IPS-11a (cell line): ENCODE data around the gene CFAP119.

ENCODE experiments used
- H3K4me3 ChIP-seq: one replicate; pipeline ENCODE4 v1.5.1; 2013; ENCODE audit warnings: low read depth, low read length, control low read depth

CFAP119 gene

DNA sequence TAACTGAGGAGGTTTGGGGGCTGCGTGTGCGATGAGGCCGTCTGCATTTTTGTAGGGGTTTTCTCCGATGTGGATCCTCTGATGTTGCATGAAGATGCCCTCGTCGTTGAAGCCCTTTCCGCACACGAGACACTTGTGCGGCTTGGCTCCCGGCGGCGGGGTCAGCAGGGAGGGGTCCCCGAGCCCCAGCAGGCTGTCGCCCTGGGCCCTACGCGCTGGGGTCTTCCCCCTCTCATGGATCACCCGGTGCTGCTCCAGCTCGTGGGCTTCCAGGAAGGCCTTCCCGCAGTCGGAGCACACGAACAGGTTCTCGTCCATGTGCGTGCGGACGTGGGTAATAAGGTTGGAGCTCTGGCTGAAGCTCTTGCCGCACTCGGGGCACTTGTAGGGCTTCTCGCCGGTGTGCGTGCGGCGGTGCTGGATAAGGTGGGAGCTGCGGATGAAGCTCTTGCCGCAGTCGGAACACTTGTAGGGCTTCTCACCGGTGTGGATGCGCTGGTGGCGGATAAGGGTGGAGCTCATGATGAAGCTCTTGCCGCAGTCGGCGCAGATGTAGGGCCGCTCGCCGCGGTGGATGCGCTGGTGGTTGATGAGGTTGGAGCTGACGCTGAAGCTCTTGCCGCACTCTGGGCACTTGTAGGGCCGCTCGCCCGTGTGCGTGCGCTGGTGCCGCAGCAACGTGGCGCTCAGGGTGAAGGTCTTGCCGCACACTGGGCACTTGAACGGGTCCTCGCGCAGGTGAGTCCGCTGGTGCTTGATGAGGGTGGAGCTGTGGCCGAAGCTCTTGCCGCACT is 20.8 kb upstream of the CFAP119 start:
- no peak overlapping the region for H3K4me3 ChIP-seq

DNA sequence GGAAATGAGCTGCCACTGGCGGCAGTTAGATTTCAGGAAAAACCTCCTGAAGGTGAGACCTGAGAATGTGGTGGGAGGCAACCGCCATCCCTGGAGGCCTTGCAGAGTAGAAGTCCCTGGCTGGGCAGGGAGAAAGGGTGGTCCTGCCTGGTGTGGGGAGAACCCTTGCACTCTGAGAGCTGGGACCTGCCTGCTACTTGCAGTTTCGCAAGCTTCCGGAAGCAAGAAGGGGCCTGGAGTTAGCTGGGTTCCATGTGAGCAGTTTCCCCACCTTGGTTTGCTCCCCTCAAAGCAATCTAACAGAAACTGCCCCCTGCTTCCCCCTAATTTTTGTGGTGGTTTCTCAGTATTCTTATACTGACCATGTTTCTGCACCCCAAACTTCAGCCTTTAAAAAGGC is 18.7 kb upstream of the CFAP119 start:
- no peak overlapping the region for H3K4me3 ChIP-seq

DNA sequence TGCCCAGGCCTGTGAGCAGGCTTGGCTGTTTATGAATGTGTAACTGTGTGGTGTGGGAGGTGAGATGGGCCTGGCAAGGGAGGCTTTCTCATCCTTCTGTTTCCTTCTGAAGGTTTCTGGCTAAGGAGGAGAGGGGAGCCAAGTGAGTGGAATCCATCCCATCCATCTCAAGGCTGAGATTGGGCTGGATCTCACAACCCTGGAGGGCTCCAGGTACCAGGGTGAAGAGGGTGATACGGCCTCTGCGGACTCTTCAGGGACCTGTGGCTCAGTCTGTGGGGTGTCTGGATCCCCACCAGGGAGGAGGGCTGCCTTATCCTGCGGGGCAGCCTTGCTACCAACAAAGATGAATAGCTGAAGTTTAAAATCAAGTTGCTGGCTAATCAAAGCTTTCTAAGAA is 18.2 kb upstream of the CFAP119 start:
- H3K4me3 ChIP-seq, result no peak overlapping the region

DNA sequence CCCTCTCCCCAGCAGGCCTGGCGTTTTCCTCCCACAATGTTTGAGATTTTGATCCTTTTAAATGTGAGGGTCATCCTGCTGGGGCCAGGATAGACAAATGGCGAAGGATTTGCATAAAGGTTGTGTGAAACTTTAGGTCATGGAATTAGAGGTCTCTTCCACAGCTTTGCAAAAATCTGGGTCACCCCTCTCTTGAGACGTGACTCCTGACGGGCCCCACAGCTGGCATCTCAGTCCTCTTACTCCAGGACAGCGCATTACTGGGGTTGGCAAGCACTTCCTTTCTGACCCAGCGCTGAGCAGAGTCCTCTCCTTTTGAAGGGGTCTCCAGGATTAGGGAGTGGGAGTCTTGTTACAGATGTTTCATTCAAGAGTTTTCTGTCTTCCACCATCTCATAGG is 17.7 kb upstream of the CFAP119 start:
- H3K4me3 ChIP-seq, result no peak overlapping the region

DNA sequence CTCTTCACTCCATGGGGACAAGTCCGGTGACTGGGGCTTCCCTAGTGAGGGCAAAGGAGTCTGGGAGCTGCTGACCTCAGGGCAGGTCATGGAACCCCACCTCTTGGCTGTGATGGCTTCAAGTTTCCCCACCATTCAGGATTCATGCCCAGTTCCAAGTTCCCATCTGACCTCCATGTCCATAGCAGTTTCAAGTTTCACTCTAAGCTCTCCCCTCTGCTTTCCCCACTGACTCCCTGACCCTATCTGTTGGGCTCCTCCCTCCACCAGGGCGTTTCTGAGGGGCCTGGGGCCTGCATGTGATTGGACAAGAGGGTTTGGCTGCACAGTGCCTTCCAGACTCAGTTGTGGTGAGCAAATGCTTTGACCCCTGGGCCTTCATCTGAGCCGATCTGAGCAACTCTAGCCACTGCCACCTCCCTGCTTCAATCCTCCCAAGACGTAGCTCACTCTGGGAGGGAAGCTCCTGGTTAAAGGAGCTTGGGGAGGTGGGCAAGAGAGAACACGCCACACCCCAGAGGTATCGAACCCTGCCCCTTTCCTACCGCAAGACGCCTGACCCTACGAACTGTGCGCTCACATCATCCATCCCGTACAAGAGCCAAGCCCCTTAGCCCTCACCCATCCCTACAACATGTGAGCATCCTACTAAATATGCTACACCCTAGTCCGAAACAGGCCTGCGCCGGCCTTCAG is 16.8 kb upstream of the CFAP119 start:
- H3K4me3 ChIP-seq, result no peak overlapping the region

DNA sequence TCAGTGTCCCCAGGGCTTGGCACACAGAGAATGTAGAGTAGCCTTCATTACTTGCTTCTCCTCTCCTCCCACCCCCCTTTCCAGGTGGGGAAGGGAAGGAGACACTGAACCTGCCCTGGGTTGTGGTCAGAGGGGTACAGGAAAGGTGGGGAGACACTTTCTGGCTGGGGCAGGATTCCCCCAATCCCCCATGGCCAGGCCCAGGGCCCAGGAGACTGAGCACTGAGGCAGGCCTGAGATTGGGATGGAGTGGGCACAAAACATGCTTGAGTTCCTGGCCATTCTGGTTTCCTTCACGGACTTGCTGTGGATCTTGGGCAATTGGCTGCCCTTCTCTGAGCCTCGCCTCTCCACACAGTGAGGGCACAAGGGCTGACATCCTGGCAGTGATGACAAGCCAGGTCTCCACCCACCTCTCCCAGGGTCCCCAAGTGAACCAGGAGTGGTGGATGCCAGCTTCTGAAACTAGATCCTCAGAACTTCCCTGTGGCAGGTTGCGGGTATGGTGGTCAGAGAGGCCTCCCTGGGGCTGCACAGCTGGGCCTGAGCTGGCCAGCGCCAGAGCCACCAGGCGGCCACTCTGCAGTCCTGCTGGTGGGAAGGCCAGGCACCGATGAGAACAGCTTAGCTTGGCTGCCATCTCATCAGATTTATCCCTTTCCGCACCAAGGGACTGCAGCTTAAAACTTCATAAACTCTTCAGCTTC is 15.9 kb upstream of the CFAP119 start:
- H3K4me3 ChIP-seq, result no peak overlapping the region

DNA sequence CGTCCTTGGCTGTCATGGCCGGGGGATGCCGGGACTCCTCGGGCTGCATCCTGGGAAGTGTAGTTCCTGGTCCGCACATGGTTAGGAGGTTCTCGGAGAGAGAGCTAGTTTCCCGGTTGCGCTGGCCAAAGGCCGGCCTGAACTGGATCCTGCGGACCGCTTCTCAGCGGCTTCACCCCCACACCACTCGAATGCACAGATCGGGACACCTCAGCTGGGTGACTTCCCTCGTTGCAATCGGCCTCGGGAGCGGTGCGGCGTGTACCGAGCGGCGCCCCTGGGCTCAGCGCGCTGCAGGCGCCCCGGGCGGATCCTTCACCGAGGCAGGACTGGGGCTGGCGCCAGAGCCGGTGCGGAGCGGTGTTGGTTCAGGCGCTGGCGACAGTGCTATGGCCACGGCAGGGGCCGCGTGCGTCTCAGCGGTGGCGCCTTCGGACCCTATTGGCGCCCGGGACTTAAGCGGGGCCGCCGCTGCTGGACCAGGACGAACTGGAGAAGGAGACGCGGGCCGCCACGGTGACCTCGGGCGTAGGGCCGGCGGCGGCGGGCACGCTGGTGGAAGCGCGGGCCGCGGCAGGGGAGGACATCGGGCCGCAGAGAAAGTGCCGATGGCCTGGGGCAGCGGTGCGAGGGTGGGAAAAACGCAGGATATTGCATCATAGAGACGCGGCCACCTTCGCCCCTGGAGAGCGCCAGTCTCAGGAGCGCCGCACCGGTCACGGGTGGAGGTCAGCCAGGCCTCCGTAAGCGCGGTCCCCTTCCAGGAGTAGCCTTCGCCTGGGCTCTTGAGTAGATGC is 13.7 kb upstream of the CFAP119 start:
- peak overlapping the region; percentile 88 for H3K4me3 ChIP-seq

DNA sequence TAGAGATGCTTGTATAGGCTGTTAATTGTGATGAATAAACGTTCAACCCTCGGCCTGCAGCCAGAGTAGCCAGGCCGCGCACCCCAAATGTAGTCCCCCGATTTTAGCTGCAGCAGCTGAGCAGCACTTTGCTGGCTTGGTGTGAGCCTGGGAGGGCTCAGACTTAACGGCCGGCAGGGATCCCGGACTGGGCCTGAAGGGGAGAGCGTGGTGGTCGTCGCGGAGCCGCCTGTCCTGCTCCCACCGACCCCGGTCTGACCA is 13.2 kb upstream of the CFAP119 start:
- H3K4me3 ChIP-seq, result peak overlapping the region; percentile 88

DNA sequence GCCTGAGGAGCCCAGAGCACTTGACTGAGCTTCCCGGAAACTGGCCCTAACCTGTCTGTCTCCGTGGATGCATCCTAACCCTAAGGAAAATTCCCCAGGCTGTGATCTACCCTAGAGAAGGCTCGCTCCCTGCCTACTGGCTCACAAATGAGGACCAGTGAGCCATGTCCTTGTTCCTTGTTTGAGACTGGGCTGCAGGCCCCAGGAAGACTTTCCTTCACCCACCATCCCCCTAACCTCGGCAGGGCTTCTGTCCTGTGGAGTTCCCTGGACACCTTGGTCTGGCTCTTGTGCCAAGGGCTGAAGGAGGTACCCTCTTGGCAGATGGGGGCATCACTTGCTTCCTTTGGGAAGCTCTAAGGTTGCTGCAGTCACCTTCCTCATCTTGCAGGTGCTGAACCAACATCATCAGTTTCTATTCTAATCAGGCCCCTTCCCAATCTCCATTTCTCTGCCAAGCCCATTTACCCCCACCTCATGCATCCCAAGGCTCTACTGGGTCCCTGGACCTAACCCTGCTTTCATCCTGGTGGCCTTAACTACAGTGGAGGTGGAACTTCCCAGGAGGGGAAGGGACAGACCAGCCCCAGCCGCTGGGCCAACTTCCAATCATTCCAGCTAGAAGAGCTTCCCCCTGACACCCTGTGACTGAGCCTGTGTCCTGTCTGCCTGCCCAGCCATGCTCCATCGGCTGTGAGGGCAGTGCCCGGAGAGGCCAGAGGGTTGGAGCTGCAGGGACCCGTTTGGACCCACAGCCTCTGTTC is 12.7 kb upstream of the CFAP119 start:
- H3K4me3 ChIP-seq, result no peak overlapping the region

DNA sequence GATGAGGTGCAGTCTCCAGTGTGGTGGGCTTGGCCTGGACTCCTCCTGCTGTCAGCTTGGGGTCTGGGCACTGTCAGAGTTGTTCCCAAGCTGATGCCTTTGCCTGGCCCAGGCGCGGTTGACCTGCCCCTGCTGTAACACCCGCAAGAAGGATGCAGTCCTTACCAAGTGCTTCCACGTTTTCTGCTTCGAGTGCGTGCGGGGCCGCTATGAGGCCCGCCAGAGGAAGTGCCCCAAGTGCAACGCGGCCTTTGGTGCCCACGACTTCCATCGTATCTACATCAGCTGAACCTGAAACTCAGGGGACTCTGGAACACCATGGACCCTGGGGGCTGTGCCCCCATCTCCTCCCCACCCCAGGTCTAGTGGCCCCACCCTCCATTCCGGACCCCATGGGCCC is 12.0 kb upstream of the CFAP119 start:
- H3K4me3 ChIP-seq, result no peak overlapping the region

DNA sequence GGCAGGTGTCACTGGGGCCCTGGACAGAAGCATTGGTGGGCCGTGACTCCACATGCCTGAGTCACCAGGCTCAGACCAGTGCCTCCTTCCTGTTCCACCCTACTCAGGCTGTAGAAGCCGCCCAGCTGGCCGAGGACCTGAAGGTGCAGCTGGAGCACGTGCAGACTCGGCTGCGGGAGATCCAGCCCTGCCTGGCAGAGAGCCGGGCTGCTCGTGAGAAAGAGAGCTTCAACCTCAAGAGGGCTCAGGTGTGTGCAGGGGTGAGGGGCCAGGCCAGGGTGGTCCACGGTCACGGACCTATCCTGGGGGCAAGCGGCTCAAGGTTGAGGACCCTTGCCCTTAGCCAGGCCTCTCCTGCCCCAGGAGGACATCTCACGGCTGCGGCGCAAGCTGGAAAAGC is 9.9 kb upstream of the CFAP119 start:
- no peak overlapping the region for H3K4me3 ChIP-seq

DNA sequence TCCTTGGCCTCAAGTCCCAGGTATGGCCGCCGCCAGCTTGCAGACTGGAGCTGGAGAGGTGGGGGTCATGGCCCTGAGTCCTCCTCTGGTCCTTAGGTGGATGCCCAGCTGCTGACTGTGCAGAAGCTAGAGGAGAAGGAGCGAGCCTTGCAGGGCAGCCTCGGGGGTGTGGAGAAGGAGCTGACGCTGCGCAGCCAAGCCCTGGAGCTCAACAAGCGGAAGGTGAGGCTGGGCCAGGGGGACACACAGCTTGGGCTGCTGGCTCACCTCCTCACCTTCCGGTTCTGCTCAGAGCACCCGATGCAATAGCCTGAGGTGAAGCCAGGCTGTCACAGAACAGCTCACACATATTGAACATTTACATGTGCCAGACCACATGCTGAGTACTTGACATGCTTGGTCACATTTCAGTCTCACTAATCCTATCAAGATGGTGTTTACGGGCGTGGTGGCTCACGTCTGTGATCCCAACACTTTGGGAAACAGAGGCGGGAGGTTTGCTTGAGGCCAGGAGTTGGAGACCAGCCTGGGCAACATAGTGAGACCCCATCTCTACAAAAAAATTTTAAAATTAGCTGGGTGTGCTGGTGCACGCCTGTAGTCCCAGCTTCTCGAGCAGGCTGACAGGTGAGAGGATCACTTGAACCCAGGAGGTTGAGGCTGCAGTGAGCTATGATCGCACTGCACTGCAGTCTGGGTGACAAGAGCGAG is 7.7 kb upstream of the CFAP119 start:
- H3K4me3 ChIP-seq, result no peak overlapping the region

DNA sequence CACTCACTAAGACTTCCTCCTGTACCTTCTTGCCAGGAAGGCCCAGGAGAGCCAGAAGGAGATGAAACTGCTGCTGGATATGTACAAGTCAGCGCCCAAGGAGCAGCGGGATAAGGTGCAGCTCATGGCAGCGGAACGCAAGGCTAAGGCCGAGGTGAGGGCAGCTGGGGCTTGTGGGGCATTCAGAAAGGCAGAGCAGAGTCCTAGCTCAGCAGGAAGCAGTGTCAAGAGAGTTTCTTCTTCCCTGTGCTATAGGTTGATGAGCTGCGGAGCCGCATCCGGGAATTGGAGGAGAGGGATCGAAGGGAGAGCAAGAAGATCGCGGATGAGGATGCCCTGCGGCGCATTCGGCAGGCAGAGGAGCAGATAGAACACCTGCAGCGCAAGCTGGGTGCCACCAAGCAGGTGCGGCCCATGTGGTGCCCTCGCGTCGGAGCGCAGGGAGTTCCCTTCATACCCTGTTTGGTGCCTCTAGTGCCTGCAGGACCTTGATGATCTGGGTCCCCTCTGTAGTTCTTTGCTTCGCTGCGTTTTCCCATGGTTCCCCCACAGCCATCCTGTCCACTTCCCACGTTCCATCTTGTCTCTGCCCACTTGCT is 6.8 kb upstream of the CFAP119 start:
- no peak overlapping the region for H3K4me3 ChIP-seq

DNA sequence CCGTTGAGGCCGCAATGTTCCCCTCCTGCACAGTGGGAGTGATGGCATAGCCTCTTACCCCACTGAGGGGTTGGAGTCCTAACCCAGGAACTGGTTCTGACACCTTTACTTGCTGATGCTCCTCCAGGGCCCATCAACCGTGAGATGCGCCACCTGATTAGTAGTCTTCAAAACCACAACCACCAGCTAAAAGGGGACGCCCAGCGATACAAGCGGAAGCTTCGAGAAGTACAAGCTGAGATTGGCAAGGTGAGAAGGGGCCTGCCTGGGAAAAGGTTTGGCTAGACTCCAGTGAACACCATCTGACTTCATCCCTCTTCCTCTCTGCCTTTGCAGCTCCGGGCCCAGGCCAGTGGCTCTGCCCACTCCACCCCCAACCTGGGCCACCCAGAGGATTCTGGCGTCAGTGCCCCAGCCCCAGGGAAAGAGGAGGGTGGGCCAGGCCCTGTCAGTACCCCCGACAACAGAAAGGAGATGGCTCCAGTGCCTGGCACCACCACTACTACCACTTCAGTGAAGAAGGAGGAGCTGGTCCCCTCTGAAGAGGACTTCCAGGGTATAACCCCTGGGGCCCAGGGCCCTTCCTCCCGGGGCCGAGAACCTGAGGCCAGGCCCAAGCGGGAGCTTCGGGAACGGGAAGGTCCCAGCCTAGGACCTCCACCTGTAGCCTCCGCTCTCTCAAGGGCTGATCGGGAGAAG is 6.1 kb upstream of the CFAP119 start:
- H3K4me3 ChIP-seq, result no peak overlapping the region

DNA sequence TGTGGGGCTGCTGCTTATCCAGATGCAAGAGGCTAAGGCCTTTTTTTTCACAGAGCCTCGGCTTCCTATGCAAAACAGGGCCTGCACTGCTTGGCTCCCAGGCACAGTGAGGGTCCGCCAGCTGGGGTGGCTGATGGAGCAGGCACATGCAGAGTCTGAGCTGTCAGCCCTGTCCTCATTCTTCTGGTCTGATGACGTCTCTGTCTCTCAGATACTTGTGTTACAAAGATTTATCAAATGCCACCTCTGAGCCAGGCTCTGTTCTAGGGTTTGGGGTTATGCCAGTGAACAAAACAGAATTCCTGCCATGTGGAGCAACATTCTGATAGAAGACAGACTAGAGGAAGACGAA is 5.0 kb upstream of the CFAP119 start:
- H3K4me3 ChIP-seq, result no peak overlapping the region

DNA sequence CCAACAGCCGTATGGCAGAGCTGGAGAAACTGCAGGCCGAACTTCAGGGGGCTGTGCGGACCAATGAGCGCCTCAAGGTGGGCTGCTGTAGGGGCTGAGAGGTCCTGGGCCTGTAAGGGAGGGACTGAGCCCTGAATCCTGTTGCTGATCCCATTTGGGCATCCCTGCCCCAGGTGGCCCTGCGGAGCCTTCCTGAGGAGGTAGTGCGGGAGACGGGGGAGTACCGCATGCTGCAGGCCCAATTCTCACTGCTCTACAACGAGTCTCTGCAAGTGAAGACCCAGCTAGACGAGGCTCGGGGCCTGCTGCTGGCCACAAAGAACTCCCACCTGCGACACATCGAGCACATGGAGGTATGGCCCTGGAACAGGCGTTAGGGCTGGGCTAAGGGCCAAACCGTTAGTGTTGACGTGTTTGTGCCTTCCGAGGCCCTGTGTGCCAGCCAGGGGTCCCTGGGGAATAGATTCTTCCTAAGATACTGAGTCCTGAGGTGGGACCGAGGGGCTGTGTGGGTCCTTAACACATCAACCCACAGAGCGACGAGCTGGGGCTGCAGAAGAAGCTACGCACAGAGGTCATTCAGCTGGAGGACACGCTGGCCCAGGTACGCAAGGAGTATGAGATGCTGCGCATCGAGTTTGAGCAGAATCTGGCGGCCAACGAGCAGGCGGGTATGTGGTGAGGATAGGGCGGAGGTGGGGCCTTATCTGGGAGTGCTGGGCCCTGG is 4.5 kb upstream of the CFAP119 start:
- no peak overlapping the region for H3K4me3 ChIP-seq

DNA sequence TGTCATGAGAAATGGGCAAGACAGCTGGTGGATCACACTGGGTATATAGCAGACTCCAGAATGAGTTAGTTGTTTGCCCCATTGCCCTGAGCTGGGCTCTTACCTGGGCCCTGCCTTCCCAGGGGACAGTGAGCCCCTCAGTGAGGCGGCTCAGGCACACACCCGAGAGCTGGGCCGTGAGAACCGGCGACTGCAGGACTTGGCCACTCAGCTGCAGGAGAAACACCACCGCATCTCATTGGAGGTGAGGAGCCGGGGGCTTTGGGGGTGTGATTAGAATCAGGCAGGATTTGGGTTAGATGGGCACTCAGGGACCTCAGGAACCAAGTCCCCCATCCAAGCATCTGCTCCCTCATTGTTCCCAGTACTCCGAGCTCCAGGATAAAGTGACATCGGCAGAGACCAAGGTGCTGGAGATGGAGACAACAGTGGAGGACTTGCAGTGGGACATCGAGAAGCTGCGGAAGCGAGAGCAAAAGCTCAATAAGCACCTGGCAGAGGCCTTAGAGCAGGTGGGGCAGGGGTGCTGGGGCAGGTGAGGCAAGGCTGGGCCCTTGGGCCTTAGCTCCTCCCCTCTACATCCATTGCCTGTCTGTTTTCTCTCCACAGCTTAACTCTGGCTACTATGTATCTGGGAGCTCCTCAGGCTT is 3.1 kb upstream of the CFAP119 start:
- no peak overlapping the region for H3K4me3 ChIP-seq

DNA sequence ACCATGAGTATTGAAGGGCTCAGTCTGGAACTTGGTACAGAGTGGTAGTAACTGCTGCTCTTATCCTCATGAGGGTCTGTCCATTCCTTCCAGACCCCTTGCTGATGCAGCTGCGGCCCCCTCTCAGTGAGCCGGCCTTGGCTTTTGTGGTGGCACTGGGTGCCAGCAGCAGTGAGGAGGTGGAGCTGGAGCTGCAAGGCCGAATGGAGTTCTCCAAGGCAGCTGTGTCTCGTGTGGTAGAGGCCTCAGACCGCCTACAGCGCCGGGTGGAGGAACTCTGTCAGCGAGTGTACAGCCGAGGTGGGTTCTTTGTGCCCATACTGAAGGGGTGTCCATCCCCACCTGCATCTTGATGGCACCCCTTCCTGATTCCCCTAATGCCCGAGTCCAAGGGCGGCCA is 2.2 kb upstream of the CFAP119 start:
- H3K4me3 ChIP-seq, result no peak overlapping the region
